NCI-H1092 treated with DMSO at 0.1 percent for 48 hours (cell line): ENCODE data around the gene MTM1.

Experiments
- DNase-seq: peaks from one replicate; lab custom pipeline; 2025; lab: John Stamatoyannopoulos, UW

MTM1 gene

GRCh38 chrX:150568320-150569154, at the start of gene MTM1:
TSS of gene MTM1 (plus strand) at chrX:150568621. CDS start at chrX:150592615, 23,994 bp downstream.
- peak; percentile 93 for DNase-seq

GRCh38 chrX:150522494-150522893, 45.9 kb upstream of the MTM1 start:
- DNase-seq = no peak

GRCh38 chrX:150525061-150525919, 43.1 kb upstream of the MTM1 start:
- no peak for DNase-seq

- DNase-seq = no peak
Observed at GRCh38 chrX:150526692-150527091, 41.7 kb upstream of the MTM1 start.

GRCh38 chrX:150527108-150527507, 41.3 kb upstream of the MTM1 start:
- DNase-seq = no peak

DNA sequence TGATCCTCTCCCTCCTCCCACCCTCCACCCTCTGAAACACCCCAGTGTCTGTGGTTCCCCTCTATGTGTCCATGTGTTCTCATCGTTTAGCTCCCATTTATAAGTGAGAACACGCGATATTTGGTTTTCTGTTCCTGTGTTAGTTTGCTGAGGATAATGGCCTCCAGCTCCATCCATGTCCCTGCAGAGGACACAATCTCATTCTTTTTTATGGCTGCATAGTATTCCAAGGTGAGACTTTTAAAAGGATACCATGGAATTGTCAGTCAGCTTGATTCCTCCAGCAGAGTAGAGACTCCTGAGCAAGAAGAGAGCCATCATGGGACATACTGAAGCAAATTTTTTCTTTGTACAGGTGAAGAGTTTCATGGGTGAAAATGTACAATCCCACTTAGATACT, 38.8 kb upstream of the MTM1 start:
- no peak for DNase-seq

GRCh38 chrX:150530821-150531220, 37.6 kb upstream of the MTM1 start:
- no peak for DNase-seq

GRCh38 chrX:150531467-150531866, 37.0 kb upstream of the MTM1 start:
- DNase-seq = no peak

DNA sequence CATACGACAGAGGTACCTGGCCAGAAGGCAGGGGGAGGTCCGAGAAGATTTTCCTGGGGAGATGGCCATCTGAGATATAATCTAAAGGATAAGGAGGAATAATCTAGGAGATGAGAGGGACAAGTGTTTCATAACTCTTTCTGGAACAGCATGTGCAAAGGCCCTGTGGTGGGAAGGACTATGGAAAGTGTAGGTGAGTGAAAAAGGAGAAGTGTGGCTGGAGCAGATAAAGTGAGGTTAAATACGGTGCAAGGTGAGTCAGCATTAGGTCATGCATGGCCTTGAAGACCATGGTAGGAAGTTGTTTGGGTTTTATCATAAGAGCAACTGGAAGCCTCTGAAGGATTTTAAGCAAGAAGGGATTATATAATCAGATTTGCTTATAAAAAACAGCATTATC, 34.6 kb upstream of the MTM1 start:
- DNase-seq = no peak

DNA sequence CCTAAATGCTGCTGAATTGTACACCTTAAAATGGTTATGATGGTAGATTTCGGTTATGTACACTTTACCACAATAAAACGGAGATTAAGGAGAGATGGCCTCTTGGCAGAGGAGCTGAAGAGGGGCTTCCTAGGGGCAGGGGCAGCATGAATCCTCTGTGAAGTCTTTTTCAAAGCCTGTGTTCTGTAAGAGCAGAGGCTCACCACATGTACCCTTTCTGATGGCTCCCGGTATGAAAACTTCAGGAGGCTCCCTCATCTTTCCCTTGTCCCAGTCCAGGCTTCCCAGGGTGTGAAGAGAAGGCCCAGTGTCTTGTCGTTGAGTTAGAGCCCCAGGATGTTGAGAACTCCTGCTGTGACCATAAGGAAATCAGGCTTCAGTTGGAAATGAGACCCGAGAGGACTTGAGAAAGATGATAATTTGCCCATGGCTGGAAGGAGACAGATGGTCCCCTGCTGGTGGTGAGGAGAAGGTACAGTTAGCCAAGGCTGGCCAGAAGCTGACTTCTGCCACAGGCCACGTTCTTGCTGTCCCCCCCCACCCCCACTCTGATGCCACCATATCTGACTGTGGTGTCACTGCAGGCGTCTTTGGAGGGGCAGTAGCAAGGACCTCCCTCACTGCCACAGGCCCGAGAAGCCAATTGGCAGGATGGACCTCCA, 31.8 kb upstream of the MTM1 start:
- no peak for DNase-seq

DNA sequence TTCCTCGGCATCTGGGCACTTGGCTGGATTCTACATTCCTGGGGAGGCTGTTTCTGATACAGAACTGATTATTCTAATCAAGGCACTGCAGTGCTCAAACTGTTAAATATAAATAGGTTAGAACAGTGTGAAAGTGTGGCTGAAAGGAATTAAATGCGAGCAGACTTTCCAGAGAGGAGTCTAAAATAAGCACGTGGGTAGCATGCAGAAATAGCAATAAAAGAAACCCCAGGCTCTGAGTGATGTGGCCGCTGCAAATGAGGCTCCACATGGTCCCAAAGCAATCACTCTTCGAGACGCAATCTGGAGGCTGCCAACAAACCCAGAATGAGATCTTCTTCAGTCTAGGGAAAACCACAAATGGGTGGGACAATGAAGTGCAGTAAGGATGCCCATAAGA, 30.6 kb upstream of the MTM1 start:
- no peak for DNase-seq

DNA sequence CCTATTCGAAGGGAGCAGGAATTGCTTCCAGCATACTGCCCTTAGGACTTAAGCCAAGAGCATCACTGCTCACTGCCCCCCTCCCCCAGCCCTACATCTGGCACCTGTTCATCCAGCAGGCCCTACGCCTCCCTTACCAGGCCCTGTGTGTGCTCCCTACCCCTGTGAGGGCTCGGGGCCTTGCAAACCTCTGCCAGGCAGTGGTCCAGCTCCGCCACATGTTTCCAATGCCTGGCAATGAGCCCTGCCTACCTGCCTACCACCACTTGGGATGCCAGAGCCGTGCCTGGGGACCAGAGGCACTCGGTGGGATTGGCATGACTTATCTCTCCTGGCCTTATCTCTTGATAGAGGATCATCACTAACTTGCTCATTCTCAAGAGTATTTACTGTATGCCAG, 27.5 kb upstream of the MTM1 start:
- DNase-seq = no peak

- no peak for DNase-seq
Observed at GRCh38 chrX:150542846-150543229, 25.6 kb upstream of the MTM1 start.

- DNase-seq = no peak
Observed at GRCh38 chrX:150543230-150544155, 24.9 kb upstream of the MTM1 start.

- no peak for DNase-seq
Observed at GRCh38 chrX:150544222-150544787, 24.1 kb upstream of the MTM1 start.

DNA sequence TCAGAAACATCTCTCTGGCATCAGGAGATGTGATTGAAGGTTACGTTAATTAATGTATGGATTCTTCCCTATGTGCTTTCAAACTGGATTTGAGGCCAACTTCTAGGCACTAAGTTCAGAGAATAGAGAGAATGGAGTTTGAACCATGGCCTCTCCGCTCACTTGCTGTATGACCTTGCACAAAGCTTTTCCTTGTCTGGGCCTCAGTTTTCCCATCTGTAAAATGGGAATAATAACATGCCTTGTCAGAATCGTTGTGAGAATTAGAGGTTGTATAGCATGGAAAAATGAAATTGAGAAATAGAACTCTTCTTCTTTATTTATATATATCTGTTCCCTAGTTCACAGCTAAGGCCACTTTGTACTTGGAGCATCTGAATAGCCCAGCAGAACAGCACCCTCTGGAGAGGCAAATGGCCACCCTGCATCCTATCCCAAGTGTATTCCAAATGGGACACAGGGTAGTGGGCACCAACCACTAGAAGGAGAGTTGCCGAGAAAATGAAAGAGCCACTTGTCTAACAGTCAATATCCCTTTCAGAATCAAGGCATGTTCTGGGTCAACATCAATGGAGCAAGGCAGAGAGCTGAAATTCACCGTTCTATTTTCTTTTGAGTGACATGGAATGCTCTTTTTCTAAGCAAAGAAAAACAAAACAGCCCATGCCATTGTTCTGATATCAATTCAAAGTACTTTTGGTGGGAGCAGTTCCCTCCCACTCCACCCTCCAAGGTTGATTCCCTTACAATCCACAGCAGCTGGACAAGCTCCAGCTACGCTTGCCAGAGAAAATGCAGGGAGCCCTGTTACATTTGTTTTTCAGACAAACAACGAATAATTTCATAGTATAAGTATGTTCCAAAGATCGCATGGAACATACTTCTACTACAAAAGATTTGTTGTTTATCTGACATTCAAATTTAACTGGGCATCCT, 23.3 kb upstream of the MTM1 start:
- DNase-seq = no peak

GRCh38 chrX:150546711-150547153, 21.7 kb upstream of the MTM1 start:
- no peak for DNase-seq

GRCh38 chrX:150547375-150548115, 20.9 kb upstream of the MTM1 start:
- DNase-seq = peak; percentile 40

DNA sequence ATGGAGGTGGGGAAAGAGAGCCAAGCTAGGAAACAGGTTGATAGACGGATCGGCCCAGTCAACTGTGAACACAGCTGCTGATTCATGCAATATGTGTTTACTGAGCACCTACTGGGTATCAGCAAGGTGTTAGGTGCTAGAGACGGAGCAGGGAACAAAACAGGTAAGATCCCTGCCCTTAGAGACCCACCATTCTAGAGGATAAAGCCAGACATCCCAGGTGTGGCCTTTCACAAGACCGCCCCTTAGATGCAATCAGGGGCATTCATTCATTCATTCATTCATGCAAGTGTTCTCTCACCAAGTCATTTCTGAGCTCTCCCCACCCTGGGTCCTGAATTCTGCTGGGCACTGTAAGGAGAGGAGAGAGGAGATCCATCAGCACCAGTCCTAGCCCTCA, 20.2 kb upstream of the MTM1 start:
- DNase-seq = no peak
